ENCODE measurements around the gene NTNG1. TPM values are rescaled to one million over a fixed set of nuclear protein-coding genes. Genes with fewer than 3 reads are reported as not detected.
A peak's percentile ranks its signal among the peaks of the same experiment; 100 is the strongest.

Gene NTNG1
- total RNA-seq, 2 experiments from 2014 or later, result not detected

DNA sequence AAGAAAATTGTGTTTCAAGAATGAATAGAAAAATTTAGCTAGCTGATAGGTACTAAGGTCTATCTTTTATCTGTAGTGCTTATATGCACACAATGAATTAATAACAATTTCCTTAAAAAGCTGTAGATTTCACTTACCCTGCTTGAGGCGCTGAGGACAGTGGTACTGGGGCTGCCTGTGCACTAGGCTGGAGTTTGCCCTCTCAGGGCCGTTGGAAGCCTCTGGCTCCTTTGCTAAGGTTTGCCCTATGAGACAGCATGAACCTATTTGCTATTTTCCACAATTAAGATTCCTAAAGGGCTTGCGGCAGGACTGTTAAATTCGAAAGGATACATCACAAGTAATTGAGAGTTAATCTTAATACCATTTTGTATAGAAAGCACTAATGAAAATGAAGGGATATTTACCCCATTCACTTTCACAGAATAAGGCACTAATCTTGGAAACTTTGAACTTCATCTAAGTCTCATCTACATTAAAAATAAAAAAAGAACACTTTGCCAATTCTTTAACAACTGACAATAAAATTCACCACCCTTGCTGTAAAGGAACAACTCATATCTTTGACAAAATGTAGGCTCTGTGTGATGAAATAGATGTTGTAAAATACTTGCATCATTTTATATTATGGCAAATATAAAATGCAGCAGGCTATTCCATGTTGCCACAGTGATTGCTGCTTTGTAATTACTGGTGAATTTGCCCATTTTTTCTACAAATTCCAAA lies 293.0 kb downstream of the NTNG1 start:
- ChIA-PET POLR2A (no interaction called here), CTCF (no interaction called here)
- Mint-ChIP-seq H3K9me3 (no peaks in the 10 kb centered on the region), H3K4me3 (no peak overlapping the region), H3K4me1 (no peaks in the 10 kb centered on the region), H3K36me3 (ENCODE audit: low read depth) (no peaks in the 10 kb centered on the region), H3K27me3 (peaks cover 7% of the 10 kb centered on the region), H3K27ac (no peak overlapping the region)
- no peak for DNase-seq

DNA sequence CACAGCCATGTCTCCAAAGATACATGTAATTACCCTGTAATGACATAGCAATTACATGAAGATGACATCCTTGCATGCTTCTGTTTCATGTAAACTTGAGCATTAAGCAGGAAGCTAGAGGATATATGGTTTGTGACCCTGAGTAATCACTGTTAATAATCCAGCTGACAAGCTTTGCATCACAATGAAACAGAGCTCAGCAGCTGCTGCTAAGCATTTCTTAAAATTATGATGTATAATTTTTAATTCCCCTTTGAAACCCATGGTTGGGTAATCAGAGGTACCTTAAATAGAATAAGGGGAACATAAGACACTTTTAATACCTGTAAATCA lies 293.5 kb downstream of the NTNG1 start:
- no peak for DNase-seq
- Mint-ChIP-seq H3K27me3 (peaks cover 5% of the 10 kb centered on the region), H3K9me3 (no peaks in the 10 kb centered on the region), H3K27ac (no peak overlapping the region), H3K4me3 (no peak overlapping the region), H3K36me3 (ENCODE audit: low read depth) (no peaks in the 10 kb centered on the region), H3K4me1 (no peaks in the 10 kb centered on the region)
- ChIA-PET POLR2A (no interaction called here), CTCF (no interaction called here)

DNA sequence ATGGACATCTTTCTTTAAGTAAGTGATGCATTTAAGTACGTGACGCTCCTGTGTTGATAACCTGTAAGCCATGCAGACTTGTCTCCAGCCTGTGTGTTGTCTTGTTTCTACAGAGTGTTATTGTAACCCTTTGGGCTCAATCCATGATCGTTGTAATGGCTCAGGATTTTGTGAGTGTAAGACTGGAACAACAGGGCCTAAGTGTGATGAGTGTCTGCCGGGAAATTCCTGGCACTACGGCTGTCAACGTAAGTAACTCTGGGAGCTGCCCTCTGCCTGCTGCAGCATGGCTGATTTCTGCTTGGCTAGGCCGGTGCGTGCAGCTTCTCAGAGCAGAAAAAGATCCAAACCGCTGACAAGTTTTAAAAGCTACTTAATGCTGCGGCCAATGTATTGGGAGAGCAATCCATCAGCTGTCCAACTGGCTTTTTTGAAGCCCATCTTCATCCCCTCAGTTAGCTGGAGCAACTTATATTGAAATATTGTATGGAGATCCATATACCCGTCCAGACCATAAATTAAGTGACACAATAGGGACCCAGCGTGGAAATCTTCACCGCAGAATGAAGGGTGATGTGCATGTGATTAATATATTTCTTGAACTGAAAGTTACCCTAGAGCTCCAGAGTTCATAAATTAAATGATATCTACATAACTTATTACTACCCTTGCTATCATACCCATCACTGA lies 295.9 kb downstream of the NTNG1 start:
- Mint-ChIP-seq H3K4me3 (no peak overlapping the region), H3K27me3 (peaks cover 10% of the 10 kb centered on the region), H3K27ac (no peak overlapping the region), H3K9me3 (no peaks in the 10 kb centered on the region), H3K36me3 (ENCODE audit: low read depth) (no peaks in the 10 kb centered on the region), H3K4me1 (no peaks in the 10 kb centered on the region)
- ChIA-PET POLR2A (no interaction called here), CTCF (no interaction called here)
- DNase-seq, result no peak

DNA sequence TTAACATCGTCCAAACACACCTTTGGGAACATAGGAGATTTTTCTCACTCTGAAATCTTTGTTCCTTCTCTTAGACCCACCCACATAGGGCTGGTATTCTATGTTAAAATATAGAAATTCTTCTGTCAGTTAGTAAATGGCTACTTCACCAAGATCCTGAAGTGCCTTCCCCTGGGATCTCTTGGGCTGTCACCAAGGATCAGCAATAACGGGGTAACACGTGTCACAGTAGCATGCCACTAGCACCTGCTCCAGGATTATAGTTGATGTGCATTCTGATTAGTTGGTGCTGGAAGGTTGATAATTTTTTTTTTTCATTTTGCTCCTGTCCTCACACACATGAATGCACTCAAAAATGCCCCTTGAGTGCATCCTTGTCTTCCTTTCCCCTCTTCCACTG lies 298.7 kb downstream of the NTNG1 start:
- DNase-seq, result no peak
- no peak overlapping the region for H3K27ac Mint-ChIP-seq
- CTCF ChIA-PET, result no interaction called here
- H3K36me3 Mint-ChIP-seq (ENCODE audit: low read depth), result no peaks in the 10 kb centered on the region
- no peaks in the 10 kb centered on the region for H3K9me3 Mint-ChIP-seq
- peaks cover 17% of the 10 kb centered on the region for H3K27me3 Mint-ChIP-seq
- POLR2A ChIA-PET, result no interaction called here
- no peak overlapping the region for H3K4me3 Mint-ChIP-seq
- peaks cover 12% of the 10 kb centered on the region for H3K4me1 Mint-ChIP-seq

DNA sequence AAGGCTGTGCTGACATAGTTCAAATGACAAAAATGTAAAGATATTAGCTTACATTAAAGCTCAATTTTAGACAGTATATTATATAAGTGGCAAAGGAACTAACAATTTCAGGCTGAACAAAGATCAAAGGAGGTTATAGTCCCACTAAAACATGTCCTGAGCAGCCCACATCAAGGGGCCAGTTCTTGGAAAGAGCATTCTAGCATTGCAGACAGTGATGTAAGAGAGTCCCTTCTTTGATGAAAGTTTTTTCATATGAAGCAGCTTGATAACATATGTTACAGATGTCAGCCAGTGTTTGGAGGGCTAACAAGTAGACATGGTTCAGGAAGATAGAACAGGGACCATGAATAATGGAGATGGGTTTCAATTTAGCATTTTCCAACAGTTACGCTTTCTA lies 301.7 kb downstream of the NTNG1 start:
- no peak overlapping the region for H3K4me3 Mint-ChIP-seq
- no peak overlapping the region for H3K27ac Mint-ChIP-seq
- no peaks in the 10 kb centered on the region for H3K36me3 Mint-ChIP-seq (ENCODE audit: low read depth)
- no peaks in the 10 kb centered on the region for H3K9me3 Mint-ChIP-seq
- peaks cover 12% of the 10 kb centered on the region for H3K4me1 Mint-ChIP-seq
- H3K27me3 Mint-ChIP-seq, result peaks cover 16% of the 10 kb centered on the region
- ChIA-PET POLR2A (no interaction called here), CTCF (no interaction called here)
- peak; percentile 12 for DNase-seq

DNA sequence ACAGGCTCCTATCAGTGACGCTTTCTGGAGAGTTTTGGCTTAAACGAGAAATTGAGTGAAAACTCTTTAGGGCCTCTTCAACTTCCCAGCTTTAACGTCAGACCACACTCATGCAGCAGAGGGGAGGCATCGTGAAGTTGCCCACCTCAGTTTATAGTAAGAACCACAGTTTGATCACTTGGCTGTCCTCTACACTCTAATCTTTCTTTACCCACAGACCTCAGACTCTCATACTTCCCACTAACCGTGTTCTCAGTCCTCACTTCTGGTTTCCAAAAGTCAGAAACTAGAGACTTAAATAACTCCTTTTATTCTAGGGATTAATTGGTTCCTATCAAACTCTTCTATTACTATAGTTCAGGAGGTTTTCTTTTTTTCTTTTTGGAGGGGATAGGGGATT lies 302.2 kb downstream of the NTNG1 start:
- POLR2A ChIA-PET, result no interaction called here
- no peak overlapping the region for H3K27ac Mint-ChIP-seq
- H3K36me3 Mint-ChIP-seq (ENCODE audit: low read depth), result no peaks in the 10 kb centered on the region
- no peaks in the 10 kb centered on the region for H3K9me3 Mint-ChIP-seq
- peaks cover 16% of the 10 kb centered on the region for H3K27me3 Mint-ChIP-seq
- H3K4me1 Mint-ChIP-seq, result peaks cover 12% of the 10 kb centered on the region
- DNase-seq, result no peak
- CTCF ChIA-PET, result no interaction called here
- no peak overlapping the region for H3K4me3 Mint-ChIP-seq

DNA sequence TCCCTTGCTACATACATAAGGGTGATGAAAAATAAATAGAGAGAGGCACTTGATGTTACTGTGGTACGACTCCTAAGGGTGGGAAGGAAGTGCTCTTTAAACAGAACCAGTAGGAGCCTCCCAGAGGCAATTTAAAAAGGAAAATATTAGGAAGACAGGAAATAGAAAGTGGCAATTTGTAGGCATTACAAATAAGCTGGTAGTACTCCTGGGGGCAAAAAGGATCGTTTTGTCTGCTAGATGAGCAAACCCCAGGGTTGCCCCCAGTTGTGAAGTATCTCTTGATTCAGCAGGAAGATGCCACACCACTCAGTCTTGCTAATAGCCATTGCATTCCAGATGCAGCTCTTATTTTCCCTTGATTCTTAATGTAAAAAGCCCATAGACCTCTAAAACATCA lies 303.0 kb downstream of the NTNG1 start:
- Mint-ChIP-seq H3K27ac (no peak overlapping the region), H3K4me3 (no peak overlapping the region), H3K36me3 (ENCODE audit: low read depth) (no peaks in the 10 kb centered on the region), H3K4me1 (peaks cover 12% of the 10 kb centered on the region), H3K27me3 (peaks cover 16% of the 10 kb centered on the region), H3K9me3 (no peaks in the 10 kb centered on the region)
- ChIA-PET POLR2A (no interaction called here), CTCF (no interaction called here)
- no peak for DNase-seq

DNA sequence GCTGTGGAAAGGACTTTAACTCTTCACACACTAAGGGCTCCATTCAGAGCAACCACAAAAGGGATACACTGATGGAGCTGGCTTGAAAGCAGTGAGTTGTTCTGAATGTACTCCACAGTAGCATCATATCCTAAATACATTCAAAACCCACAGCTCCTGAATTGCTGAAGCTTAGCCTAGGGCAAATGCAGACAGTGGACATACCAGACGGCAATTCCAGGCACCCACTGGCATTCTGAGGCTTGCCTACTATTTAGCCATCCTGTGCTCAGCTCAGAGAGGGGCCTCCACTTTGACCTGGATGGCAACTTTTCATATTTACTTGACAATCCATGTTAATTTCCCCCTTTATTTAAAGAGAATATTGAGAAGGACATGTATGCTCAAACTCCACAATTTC lies 303.5 kb downstream of the NTNG1 start:
- Mint-ChIP-seq H3K27me3 (peaks cover 18% of the 10 kb centered on the region), H3K36me3 (ENCODE audit: low read depth) (no peaks in the 10 kb centered on the region), H3K4me3 (no peak overlapping the region), H3K9me3 (no peaks in the 10 kb centered on the region), H3K4me1 (peaks cover 12% of the 10 kb centered on the region), H3K27ac (no peak overlapping the region)
- ChIA-PET POLR2A (no interaction called here), CTCF (no interaction called here)
- no peak for DNase-seq

DNA sequence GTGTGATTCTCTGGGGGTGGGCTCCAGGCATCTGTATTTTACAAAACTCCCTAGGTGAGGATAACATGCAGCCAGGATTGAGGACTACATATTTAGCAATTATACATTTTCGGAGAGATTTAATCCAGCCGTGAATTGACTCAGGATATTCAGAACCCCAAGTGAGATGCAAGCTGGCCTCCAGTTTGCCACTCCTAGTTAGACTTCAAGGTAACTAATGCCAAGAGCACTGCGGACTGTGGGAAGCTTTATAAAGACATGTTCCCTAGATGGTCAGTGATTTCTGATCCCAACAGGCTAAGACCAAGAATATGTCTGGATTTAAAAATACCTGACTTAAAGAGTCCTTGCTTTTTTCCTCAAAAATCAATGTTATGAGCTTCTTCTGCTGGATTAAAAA lies 308.5 kb downstream of the NTNG1 start:
- Mint-ChIP-seq H3K36me3 (ENCODE audit: low read depth) (no peaks in the 10 kb centered on the region), H3K4me1 (no peaks in the 10 kb centered on the region), H3K27ac (no peak overlapping the region), H3K9me3 (no peaks in the 10 kb centered on the region), H3K27me3 (peaks cover 8% of the 10 kb centered on the region), H3K4me3 (no peak overlapping the region)
- CTCF ChIA-PET, result no interaction called here
- POLR2A ChIA-PET, result interaction anchor here (0.5 kb wide), 1 partner anchor 393 kb away, joined by 7 read pairs; the partner anchor contains the start of gene PRMT6
- no peak for DNase-seq

DNA sequence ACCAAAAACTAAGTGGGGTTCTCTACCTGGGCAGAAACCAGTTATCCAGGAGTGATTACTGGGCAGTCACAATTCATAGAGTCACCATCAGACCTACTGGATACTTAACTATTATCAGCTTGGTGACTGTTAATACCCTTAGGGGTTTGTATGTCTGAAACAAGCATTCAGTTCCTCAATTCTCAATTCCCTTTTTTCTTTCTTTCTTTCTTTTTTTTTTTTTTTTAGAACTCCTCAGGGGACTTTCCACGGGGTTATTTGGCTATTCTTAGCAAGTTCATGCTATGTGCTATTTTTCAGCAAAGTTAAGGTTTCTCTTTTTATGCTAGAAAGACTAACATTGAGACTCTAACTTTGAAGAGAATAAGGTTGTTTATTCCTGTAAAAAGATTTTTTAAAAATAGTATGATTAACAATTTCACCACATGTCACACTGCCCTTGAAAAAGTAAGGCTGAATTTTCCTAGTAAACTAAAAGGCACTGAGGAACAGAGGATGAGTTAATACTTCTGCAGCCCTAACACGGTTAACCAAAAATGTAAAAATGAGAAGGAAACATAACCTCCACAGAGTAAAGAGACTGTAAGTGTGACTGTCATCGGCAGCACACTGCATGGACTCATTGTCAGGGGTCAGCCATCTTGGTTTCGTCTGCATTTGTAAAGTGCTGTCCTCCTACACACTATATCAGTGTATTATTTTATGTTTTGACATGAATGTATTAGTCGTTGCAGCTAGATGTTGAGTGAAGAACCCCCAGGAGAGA lies 310.2 kb downstream of the NTNG1 start:
- Mint-ChIP-seq H3K4me1 (no peaks in the 10 kb centered on the region), H3K9me3 (no peaks in the 10 kb centered on the region), H3K27me3 (peaks cover 8% of the 10 kb centered on the region), H3K36me3 (ENCODE audit: low read depth) (no peaks in the 10 kb centered on the region), H3K27ac (no peak overlapping the region), H3K4me3 (no peak overlapping the region)
- POLR2A ChIA-PET, result no interaction called here
- no peak for DNase-seq
- CTCF ChIA-PET, result no interaction called here

DNA sequence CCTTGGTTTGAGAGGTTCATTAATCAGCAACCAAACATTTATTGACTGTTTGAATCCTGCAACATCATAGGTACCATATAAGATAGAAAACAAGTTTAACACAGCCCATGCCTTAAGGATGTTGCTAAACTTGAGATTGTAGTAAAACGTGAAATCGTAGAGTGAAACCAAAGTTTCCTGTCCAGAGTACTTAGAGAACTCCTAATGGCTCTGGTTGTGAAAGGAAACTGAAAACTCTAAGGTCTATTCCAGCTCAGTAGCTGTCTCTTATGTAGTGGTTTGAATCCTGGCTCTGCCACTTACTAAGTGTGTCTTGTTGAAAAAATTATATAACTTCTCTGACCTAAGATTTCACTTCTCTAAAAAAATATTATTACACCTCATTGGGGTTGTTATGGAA lies 310.9 kb downstream of the NTNG1 start:
- peaks cover 8% of the 10 kb centered on the region for H3K27me3 Mint-ChIP-seq
- no peaks in the 10 kb centered on the region for H3K9me3 Mint-ChIP-seq
- no peak overlapping the region for H3K4me3 Mint-ChIP-seq
- H3K36me3 Mint-ChIP-seq (ENCODE audit: low read depth), result no peaks in the 10 kb centered on the region
- ChIA-PET POLR2A (no interaction called here), CTCF (no interaction called here)
- H3K4me1 Mint-ChIP-seq, result no peaks in the 10 kb centered on the region
- no peak for DNase-seq
- H3K27ac Mint-ChIP-seq, result no peak overlapping the region

DNA sequence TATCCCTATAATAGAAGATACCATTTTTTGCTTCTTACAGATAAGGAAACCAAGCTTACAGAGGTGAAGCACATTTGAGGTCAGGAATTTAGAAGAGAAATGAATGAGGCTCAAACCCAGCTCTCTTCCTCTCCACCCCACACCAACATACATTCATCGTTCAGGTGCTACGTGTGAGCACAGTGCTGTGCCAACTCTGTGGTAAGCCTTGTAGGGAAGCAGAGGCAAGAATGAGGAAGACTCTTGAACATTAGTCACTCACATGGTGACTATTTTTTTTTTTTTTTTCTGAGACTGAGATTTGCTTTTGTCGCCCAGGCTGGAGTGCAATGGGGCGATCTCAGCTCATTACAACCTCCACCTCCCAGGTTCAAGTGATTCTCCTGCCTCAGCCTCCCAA lies 314.0 kb downstream of the NTNG1 start:
- no peaks in the 10 kb centered on the region for H3K4me1 Mint-ChIP-seq
- H3K27ac Mint-ChIP-seq, result no peak overlapping the region
- no peak for DNase-seq
- POLR2A ChIA-PET, result no interaction called here
- H3K9me3 Mint-ChIP-seq, result no peaks in the 10 kb centered on the region
- H3K36me3 Mint-ChIP-seq (ENCODE audit: low read depth), result no peaks in the 10 kb centered on the region
- CTCF ChIA-PET, result interaction anchor here (0.5 kb wide), 1 partner anchor 99 kb away, joined by 3 read pairs; no protein-coding TSS in a partner anchor
- no peak overlapping the region for H3K4me3 Mint-ChIP-seq
- peaks cover 9% of the 10 kb centered on the region for H3K27me3 Mint-ChIP-seq

DNA sequence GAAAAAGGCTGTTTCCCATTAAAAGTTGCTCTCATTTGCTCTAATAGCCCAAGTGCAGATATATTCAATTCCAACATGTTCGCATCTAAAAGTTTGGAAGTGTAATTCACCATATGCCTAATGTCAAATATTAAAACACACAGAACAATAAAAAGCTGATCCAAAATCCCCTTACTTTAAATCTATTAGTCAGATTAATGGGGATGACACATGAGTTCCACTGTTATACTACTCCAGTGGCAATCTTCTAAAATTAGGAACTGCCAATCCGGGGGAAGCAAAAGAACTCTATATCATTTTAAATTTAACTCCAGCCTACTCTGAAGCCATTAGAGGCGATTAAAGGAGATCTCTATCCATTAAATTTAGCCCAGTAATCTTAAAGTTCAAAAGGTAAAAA lies 317.1 kb downstream of the NTNG1 start:
- ChIA-PET POLR2A (no interaction called here), CTCF (no interaction called here)

More for the DNA sequence above, 317.1 kb downstream of the NTNG1 start:
- H3K9me3 Mint-ChIP-seq, result no peaks in the 10 kb centered on the region
- no peak overlapping the region for H3K4me3 Mint-ChIP-seq
- H3K27ac Mint-ChIP-seq, result no peak overlapping the region
- H3K27me3 Mint-ChIP-seq, result peaks cover 3% of the 10 kb centered on the region
- no peak for DNase-seq
- H3K4me1 Mint-ChIP-seq, result no peaks in the 10 kb centered on the region
- H3K36me3 Mint-ChIP-seq (ENCODE audit: low read depth), result no peaks in the 10 kb centered on the region
